Measurements from ENCODE around the gene NFE2L3.

DNA sequence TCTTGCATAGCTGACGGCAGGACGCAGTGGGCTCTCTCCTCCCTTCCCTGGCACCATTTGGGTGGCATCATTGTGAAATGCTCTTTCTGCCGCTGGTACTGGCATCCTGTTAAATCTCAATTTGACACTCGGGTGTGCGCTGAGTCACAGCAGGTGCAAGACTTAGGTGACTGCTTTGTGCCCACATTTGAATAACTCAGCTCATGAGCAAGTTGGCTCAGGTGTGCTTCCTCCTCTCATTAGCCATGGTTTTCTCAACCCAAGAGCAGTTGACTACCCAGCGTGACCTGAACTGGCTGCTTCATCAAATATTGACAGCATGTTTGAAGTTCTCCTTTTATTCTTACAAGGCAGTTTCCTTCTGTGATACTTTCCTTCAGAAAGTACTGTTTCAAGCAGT is 24.6 kb upstream of the NFE2L3 start:
- TF ChIP-seq, protein P1, sequence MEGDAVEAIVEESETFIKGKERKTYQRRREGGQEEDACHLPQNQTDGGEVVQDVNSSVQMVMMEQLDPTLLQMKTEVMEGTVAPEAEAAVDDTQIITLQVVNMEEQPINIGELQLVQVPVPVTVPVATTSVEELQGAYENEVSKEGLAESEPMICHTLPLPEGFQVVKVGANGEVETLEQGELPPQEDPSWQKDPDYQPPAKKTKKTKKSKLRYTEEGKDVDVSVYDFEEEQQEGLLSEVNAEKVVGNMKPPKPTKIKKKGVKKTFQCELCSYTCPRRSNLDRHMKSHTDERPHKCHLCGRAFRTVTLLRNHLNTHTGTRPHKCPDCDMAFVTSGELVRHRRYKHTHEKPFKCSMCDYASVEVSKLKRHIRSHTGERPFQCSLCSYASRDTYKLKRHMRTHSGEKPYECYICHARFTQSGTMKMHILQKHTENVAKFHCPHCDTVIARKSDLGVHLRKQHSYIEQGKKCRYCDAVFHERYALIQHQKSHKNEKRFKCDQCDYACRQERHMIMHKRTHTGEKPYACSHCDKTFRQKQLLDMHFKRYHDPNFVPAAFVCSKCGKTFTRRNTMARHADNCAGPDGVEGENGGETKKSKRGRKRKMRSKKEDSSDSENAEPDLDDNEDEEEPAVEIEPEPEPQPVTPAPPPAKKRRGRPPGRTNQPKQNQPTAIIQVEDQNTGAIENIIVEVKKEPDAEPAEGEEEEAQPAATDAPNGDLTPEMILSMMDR (IDR thresholded peaks at IDR 0.05; ENCODE audit: borderline replicate concordance, extremely low read depth, low read length, poor library complexity, severe bottlenecking): no peak
- no peak for TF ChIP-seq EZH2 (IDR thresholded peaks at IDR 0.05; ENCODE audit: borderline replicate concordance, low read depth, low read length, severe bottlenecking)

All from DND-41 (cell line).